Measurements from ENCODE around the gene TOLLIP.

The TOLLIP gene

DNA sequence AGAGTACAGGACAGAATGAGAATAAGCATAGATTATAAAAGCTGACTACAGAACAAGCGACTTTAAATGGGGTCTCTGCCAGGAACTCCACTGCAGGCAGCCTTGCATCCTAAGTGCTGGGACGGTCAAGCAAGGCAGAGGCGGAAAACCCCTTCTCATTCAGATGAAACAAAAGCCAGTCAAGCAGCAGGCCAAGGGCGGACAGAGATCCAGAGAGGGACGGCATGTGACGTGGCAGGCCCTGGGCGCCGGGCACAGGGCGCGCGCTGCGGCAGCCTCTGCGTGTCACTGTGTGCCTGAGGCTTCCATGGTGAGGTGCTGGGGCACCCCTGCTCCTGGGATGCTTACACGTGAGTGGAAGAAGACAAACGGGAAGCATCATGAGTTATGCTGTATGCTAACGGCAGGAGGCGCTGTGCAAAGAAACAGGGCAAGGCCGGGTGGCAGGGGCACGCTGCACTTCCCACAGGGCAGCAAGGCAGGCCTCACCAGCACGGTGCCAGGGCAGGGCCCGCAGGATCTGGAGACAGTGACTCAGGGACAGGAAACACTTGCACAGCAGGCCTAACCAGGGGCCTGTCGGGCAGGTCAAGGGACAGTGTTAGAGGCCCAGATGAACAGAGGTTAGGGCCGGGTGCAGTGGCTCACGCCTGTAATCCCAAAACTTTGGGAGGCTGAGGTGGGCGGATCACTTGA, 6.2 kb downstream of the TOLLIP start:
- no peak overlapping the region for H2AFZ ChIP-seq (ENCODE audit: low read length)
- no peak overlapping the region for H2BK5ac ChIP-seq (ENCODE audit: low read length)
- no peak for DNase-seq (ENCODE audit: low spot score)
- H3K9me3 ChIP-seq (replicated peaks in 1 of 2; ENCODE audit: control insufficient read depth in 2 of 2, insufficient read depth in 1 of 2, low read depth in 1 of 2, low read length in 2 of 2) = no peaks in the 10 kb centered on the region
- no peak overlapping the region for H2BK15ac ChIP-seq (ENCODE audit: low read length)
- peak overlapping the region; percentile 40 for H3K18ac ChIP-seq (ENCODE audit: low read length)
- H3K79me1 ChIP-seq (ENCODE audit: low read depth, low read length) = peaks cover 26% of the 10 kb centered on the region
- no peak overlapping the region for H3K4me2 ChIP-seq (ENCODE audit: insufficient read depth, low read length, poor library complexity, severe bottlenecking)
- no peak overlapping the region for H3K4ac ChIP-seq (ENCODE audit: low read length)
- peak overlapping the region; percentile 38 for H3K14ac ChIP-seq (ENCODE audit: low read length)
- H2AK5ac ChIP-seq (ENCODE audit: low read depth, low read length) = no peak overlapping the region
- peaks cover 2 to 14% of the 10 kb centered on the region in 2 donors for H3K4me1 ChIP-seq (ENCODE audit: control insufficient read depth in 2 of 2, insufficient read depth in 1 of 2, low read depth in 1 of 2, low read length in 2 of 2)
- no peak overlapping the region for H2BK120ac ChIP-seq (ENCODE audit: low read depth, low read length)
- H3K9ac ChIP-seq (ENCODE audit: low read depth, low read length, poor library complexity) = peak overlapping the region; percentile 45
- peaks cover 2 to 28% of the 10 kb centered on the region in 2 donors for H3K36me3 ChIP-seq (replicated peaks in 1 of 2; ENCODE audit: control insufficient read depth in 2 of 2, insufficient read depth in 2 of 2, low read length in 2 of 2)
- H3K27ac ChIP-seq (replicated peaks; ENCODE audit: low read length) = no peak overlapping the region
- no peaks in the 10 kb centered on the region for H3K27me3 ChIP-seq (ENCODE audit: control insufficient read depth in 3 of 3, insufficient read depth in 3 of 3, low read depth in 1 of 3, low read length in 3 of 3)
- no peak overlapping the region for H4K8ac ChIP-seq (ENCODE audit: low read depth, low read length)
- no CpG with 5 or more reads among the region's 25 CpGs for WGBS, 2 donors (ENCODE audit: extremely low coverage in 2 of 2, insufficient read length in 2 of 2, insufficient replicate concordance in 1 of 2)
- H3K23ac ChIP-seq (ENCODE audit: low read depth, low read length, poor library complexity) = no peak overlapping the region
- no peak overlapping the region for H2BK12ac ChIP-seq (ENCODE audit: low read length)
- H4K91ac ChIP-seq (ENCODE audit: low read depth, low read length, poor library complexity) = no peak overlapping the region
- no peak overlapping the region for H3K4me3 ChIP-seq (ENCODE audit: low read length in 2 of 2)

DNA sequence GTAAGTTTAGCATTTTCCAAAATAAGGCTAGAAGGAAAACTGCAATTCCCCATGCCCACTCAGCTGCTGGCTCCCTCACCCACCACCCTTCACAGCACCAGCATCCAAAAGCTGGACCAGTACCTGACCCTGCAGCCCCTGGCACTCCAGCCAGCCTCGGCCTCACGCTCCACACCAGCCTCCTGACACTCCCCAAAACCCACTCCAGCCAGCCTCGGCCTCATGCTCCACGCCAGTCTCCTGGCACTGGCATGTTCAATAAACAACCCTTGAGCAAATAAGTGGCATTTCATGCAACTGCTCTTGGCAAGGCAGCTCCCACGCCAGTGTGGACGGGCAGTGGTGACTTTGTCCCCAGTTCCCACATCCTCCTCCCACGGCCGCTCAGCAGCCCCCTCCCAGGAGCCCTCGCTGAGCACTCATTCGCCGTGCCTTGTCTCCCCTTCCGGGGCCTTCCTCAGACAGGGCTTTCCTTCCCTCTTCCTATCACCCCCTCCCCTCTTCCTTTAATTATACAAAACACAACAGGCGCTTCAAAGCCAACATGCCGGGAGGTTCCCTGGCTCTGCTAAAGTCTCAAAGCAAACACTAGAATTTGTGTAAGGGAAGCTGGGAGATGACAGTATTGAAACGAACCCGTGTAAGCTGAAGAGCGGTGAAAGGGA, 6.8 kb downstream of the TOLLIP start:
- H3K23ac ChIP-seq (ENCODE audit: low read depth, low read length, poor library complexity) = peak overlapping the region; percentile 95
- H2BK15ac ChIP-seq (ENCODE audit: low read length) = no peak overlapping the region
- H3K9ac ChIP-seq (ENCODE audit: low read depth, low read length, poor library complexity) = peak overlapping the region; percentile 21
- DNase-seq (ENCODE audit: low spot score) = no peak
- no peak overlapping the region for H3K4me3 ChIP-seq (ENCODE audit: low read length in 2 of 2)
- H2AK5ac ChIP-seq (ENCODE audit: low read depth, low read length) = no peak overlapping the region
- H3K27me3 ChIP-seq (ENCODE audit: control insufficient read depth in 3 of 3, insufficient read depth in 3 of 3, low read depth in 1 of 3, low read length in 3 of 3) = no peaks in the 10 kb centered on the region
- no peak overlapping the region for H4K8ac ChIP-seq (ENCODE audit: low read depth, low read length)
- peaks cover 20% of the 10 kb centered on the region for H3K79me1 ChIP-seq (ENCODE audit: low read depth, low read length)
- H3K9me3 ChIP-seq (replicated peaks in 1 of 2; ENCODE audit: control insufficient read depth in 2 of 2, insufficient read depth in 1 of 2, low read depth in 1 of 2, low read length in 2 of 2) = no peaks in the 10 kb centered on the region
- H2BK120ac ChIP-seq (ENCODE audit: low read depth, low read length) = no peak overlapping the region
- H3K4me2 ChIP-seq (ENCODE audit: insufficient read depth, low read length, poor library complexity, severe bottlenecking) = no peak overlapping the region
- peaks cover 2 to 29% of the 10 kb centered on the region in 2 donors for H3K36me3 ChIP-seq (replicated peaks in 1 of 2; ENCODE audit: control insufficient read depth in 2 of 2, insufficient read depth in 2 of 2, low read length in 2 of 2)
- H2AFZ ChIP-seq (ENCODE audit: low read length) = no peak overlapping the region
- H3K4ac ChIP-seq (ENCODE audit: low read length) = no peak overlapping the region
- no peak overlapping the region for H4K91ac ChIP-seq (ENCODE audit: low read depth, low read length, poor library complexity)
- H3K4me1 ChIP-seq (ENCODE audit: control insufficient read depth in 2 of 2, insufficient read depth in 1 of 2, low read depth in 1 of 2, low read length in 2 of 2) = peaks cover 2 to 11% of the 10 kb centered on the region in 2 donors
- peak overlapping the region; percentile 48 for H3K18ac ChIP-seq (ENCODE audit: low read length)
- no peak overlapping the region for H2BK5ac ChIP-seq (ENCODE audit: low read length)
- peak overlapping the region; percentile 82 for H3K14ac ChIP-seq (ENCODE audit: low read length)
- no CpG with 5 or more reads among the region's 17 CpGs for WGBS, 2 donors (ENCODE audit: extremely low coverage in 2 of 2, insufficient read length in 2 of 2, insufficient replicate concordance in 1 of 2)
- H2BK12ac ChIP-seq (ENCODE audit: low read length) = peak overlapping the region; percentile 10
- no peak overlapping the region for H3K27ac ChIP-seq (replicated peaks; ENCODE audit: low read length)

DNA sequence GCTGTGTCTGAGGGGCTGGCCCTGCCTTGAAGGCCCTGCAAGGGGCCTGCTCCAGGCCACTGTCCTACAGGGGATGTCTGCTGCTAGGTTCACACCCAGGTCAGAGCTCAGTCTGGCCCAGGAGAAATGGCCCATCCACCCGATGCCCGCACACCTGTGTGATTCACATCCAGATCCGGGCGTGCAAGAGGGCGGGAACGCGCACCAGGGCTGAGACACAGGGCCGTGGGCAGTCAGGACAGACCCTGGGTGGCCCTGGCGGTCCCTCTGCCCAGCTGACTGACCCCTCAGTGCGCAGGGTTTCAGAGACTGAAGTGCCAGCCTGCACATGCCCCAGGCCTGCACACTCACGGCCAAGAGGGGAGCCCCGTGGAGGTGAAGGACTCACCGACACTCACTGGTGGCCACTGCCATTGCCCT, 7.4 kb downstream of the TOLLIP start:
- WGBS, 2 donors (ENCODE audit: extremely low coverage in 2 of 2, insufficient read length in 2 of 2, insufficient replicate concordance in 1 of 2) = no CpG with 5 or more reads among the region's 13 CpGs
- H3K4me2 ChIP-seq (ENCODE audit: insufficient read depth, low read length, poor library complexity, severe bottlenecking) = no peak overlapping the region

More for the DNA sequence above, 7.4 kb downstream of the TOLLIP start:
- peak overlapping the region; percentile 67 for H2BK15ac ChIP-seq (ENCODE audit: low read length)
- H3K9me3 ChIP-seq (replicated peaks in 1 of 2; ENCODE audit: control insufficient read depth in 2 of 2, insufficient read depth in 1 of 2, low read depth in 1 of 2, low read length in 2 of 2) = no peaks in the 10 kb centered on the region
- no peak for DNase-seq (ENCODE audit: low spot score)
- no peak overlapping the region for H2AFZ ChIP-seq (ENCODE audit: low read length)
- no peak overlapping the region for H3K4me3 ChIP-seq (ENCODE audit: low read length in 2 of 2)
- peak overlapping the region; percentile 95 for H3K23ac ChIP-seq (ENCODE audit: low read depth, low read length, poor library complexity)
- H3K27ac ChIP-seq (replicated peaks; ENCODE audit: low read length) = no peak overlapping the region
- peak overlapping the region; percentile 28 for H3K18ac ChIP-seq (ENCODE audit: low read length)
- no peak overlapping the region for H2BK5ac ChIP-seq (ENCODE audit: low read length)
- H2BK12ac ChIP-seq (ENCODE audit: low read length) = peak overlapping the region; percentile 73
- H3K27me3 ChIP-seq (ENCODE audit: control insufficient read depth in 3 of 3, insufficient read depth in 3 of 3, low read depth in 1 of 3, low read length in 3 of 3) = no peaks in the 10 kb centered on the region
- no peak overlapping the region for H4K91ac ChIP-seq (ENCODE audit: low read depth, low read length, poor library complexity)
- no peak overlapping the region for H2AK5ac ChIP-seq (ENCODE audit: low read depth, low read length)
- H3K14ac ChIP-seq (ENCODE audit: low read length) = peak overlapping the region; percentile 82
- H3K9ac ChIP-seq (ENCODE audit: low read depth, low read length, poor library complexity) = peak overlapping the region; percentile 60
- H3K79me1 ChIP-seq (ENCODE audit: low read depth, low read length) = peaks cover 19% of the 10 kb centered on the region
- peaks cover 2 to 27% of the 10 kb centered on the region in 2 donors for H3K36me3 ChIP-seq (replicated peaks in 1 of 2; ENCODE audit: control insufficient read depth in 2 of 2, insufficient read depth in 2 of 2, low read length in 2 of 2)
- no peak overlapping the region for H3K4ac ChIP-seq (ENCODE audit: low read length)
- no peak overlapping the region for H2BK120ac ChIP-seq (ENCODE audit: low read depth, low read length)
- H4K8ac ChIP-seq (ENCODE audit: low read depth, low read length) = no peak overlapping the region
- H3K4me1 ChIP-seq (ENCODE audit: control insufficient read depth in 2 of 2, insufficient read depth in 1 of 2, low read depth in 1 of 2, low read length in 2 of 2) = peaks cover 2 to 11% of the 10 kb centered on the region in 2 donors
